Glomerular endothelial cell (primary cell): ENCODE measurements around the gene LYPD6B. TPM values are rescaled to one million over a fixed set of nuclear protein-coding genes. Genes with fewer than 3 reads are reported as not detected.

ENCODE experiments used
- DNase-seq: peaks from one replicate; pipeline ENCODE4 v3.0.0-alpha.2; 2011; ENCODE audit warnings: low read depth, low spot score; ENCODE audit errors: extremely low read depth
- total RNA-seq: library from RNA; depleted of rRNA; stranded (reverse); fragments of >200 nt; gene quantifications from 2 replicates; pipeline ENCODE4 v1.2.3, GENCODE V29; 2015

LYPD6B gene
- total RNA-seq, 1 donor from 2014 or later = 1.3 TPM

DNA sequence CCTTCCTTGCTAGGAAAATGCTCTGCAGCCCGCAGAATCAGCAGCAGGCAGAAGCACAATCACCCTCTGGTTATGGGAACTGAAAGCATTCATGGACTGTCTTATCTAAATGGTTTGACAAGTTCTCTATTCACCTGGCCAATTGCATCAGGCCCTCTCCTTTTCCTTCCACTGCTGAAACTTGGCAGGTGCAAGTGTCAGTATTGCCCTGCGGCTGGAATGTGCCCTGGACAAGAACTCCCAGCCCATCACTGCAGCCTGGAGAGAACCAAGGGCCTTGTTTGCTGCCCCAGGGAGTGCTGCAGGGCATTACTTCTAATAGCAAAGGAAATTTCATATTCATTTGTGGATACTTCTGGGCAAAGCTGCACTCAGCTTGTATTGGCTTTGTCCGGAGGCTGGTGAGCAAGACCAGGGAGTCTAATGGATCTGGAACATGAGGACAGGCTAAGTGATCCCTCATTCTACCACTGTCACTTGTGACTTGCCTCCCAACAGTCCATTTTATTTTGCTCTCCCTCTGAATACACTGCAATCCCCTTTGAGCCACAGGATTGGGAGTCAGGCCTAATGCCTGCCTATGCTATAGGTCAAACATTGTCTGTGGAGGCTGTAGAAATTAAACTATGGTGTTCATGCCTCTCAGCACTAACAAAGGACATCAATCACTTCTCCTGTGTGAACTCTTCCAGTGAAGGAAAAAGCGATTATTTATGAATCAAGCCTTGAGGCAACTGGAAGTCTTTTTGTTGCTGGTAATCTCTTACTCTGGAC, 116.9 kb downstream of the LYPD6B start:
- no peak for DNase-seq

- no peak for DNase-seq
Measured at GRCh38 chr2:149155988-149156387, 117.5 kb downstream of the LYPD6B start.

DNA sequence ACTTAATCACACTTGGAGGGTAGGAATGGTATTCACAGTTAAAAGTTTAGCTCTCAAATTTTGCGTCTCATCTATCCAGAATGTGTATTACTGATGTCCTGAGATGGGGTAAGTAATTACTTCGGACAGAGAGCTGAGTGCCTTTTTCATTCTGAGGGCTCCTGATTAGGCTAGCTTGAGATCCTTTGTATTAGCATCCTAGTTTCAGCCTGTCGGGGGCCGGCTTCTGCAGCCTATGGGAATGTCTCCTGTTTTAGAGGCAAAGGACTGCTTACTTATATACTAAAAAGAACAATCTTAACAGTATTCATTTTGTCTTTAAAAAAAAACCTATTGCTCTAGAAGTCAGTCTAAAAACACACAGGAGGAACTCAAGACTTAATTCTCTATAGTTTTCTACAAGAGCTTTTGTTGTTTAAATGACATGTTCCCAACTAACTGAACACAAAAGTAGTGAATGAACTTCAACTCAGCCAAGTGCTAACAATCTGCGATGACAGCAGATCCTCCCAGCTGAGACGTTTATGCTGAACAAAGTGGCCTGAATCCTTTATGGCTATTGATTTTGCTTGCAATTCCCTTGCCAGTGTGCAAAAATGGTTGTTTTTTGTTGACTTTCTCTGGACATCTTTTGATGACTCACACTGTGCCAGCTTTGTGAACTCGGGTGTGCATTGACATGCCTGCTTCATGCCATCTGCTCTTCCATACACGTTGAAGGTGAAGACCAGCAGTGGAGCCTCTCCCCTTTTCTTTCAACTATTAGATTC, 118.7 kb downstream of the LYPD6B start:
- no peak for DNase-seq

DNA sequence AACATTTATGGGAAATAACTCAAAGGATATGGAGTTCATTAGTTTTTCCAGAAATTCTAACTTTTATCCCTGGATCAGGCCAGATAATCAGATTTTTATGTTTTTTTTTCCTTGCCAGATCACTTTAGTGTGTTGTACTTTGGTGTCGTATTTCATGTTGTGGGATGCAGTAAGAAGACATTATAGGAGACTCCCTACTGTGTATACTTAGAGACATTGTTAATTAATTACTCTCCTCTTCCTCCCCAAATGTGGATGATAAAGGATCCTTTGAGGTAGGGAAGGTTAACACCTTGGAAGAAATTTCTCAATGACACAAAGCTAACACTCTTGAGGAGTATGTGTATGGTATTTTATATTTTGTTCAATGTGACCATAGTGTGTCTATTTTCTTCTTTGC, 120.5 kb downstream of the LYPD6B start:
- no peak for DNase-seq

GRCh38 chr2:149160195-149160594, 121.7 kb downstream of the LYPD6B start:
- no peak for DNase-seq

GRCh38 chr2:149160701-149161217, 122.3 kb downstream of the LYPD6B start:
- DNase-seq = no peak

GRCh38 chr2:149161481-149162225, 123.2 kb downstream of the LYPD6B start:
- no peak for DNase-seq

DNA sequence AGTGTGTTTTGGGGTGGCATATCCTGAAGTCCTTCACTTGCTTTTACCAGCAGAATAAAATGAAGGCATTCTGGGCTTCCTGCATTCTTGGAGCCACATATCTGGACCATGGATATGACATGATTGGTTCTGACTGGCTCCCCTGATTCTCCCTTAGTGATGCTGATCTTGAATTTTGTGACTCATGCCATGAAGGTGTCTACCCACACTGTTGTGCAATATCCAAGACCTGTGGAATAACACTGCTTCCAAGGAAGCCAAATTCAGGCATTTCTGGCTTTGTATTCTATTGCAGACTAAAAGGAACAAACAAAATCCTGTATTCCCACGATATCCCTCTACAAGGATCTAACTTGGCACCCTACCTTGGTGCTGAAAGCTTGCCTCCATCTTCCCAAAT, 125.8 kb downstream of the LYPD6B start:
- no peak for DNase-seq

- no peak for DNase-seq
Measured at GRCh38 chr2:149164827-149165226, 126.3 kb downstream of the LYPD6B start.

GRCh38 chr2:149167001-149167780, 128.7 kb downstream of the LYPD6B start:
- no peak for DNase-seq

- DNase-seq = no peak
Measured at GRCh38 chr2:149167941-149168340, 129.4 kb downstream of the LYPD6B start.

DNA sequence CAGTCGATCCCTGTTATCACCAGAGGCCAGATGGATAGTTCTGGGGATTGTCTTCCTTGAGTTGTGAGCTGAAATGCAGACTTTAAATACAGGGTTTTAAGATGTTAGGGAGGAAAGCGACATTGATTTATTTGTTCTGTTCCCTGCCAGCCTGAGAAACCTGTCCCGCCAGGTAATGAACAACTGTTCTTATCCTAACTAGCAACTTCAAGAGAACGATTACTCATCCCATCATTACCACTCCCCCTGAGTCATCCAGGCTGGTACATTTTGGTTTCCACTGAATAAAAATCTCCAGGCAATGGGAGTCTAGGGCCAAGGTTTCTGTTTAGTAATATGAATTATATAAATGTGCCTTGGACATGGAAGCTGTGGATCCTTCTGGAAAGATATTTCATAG, 131.2 kb downstream of the LYPD6B start:
- DNase-seq = no peak

GRCh38 chr2:149170156-149170555, 131.7 kb downstream of the LYPD6B start:
- DNase-seq = no peak

- no peak for DNase-seq
Measured at GRCh38 chr2:149170911-149171310, 132.4 kb downstream of the LYPD6B start.

DNA sequence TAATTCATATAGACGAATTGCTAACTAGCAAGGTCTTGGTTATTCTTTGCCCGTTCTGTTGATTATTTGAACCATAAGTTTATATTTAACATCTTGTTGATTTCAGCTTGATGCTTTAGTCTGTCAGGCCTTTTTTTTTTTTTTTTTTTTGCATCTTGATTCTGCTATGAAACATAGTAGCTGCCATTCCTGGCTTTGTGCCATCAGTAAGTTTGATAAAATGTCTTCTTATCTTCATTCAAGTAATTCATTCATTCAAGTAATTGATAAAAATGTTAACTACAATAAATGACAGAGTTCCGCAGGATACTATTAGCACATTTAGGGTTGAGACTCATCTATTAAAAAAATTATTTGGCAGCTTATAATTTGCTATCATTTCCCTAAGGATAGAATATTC, 134.7 kb downstream of the LYPD6B start:
- DNase-seq = no peak

DNA sequence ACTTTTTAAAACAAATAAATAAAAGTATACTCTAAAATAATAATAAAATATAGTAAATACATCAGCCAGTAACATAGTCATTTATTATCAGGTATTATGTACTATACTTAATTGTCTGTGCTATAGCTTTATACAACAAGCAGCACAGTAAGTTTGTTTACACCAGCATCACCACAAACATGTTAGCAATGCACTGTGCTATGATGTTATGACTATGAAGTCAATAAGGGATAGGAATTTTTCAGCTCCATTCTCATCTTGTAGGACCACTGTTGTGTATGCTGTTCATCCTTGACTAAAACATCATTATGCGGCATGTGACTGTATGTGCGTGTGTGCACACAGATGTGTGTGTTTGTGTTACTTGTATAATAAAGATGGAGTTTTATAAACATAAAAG, 137.5 kb downstream of the LYPD6B start:
- DNase-seq = no peak

GRCh38 chr2:149178612-149179011, 140.1 kb downstream of the LYPD6B start:
- DNase-seq = no peak

GRCh38 chr2:149180226-149180875, 141.9 kb downstream of the LYPD6B start:
- DNase-seq = no peak

- DNase-seq = no peak
Measured at GRCh38 chr2:149183187-149183586, 144.7 kb downstream of the LYPD6B start.

DNA sequence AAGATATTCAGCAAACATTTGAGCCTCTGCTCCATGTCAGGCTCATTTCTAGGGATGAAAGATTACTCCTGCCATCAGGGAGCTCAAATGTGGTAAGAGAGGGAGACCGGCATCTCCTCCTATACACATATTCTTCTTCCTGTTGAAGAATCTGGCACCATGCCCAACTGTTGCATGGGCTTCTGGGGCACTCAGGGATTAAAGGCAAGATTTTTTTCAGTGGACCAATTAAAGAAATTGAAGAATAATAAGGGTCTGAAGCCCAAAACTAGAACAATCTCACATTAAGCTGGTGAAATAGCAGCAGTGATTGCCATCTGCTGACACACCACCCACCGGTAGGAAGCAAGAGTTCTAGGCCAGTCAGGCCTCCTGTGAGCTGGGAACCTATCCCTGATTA, 146.5 kb downstream of the LYPD6B start:
- no peak for DNase-seq
